CD4-positive, alpha-beta T cell (primary cell): ENCODE results near the gene MGAT5B. TPM values are rescaled to one million over a fixed set of nuclear protein-coding genes. Genes with fewer than 3 reads are reported as not detected.

Experiments
- ATAC-seq: fragments of 200-7000 bp; cut with Tn5 transposase; one replicate; pipeline ENCODE4 v1.10.0; 2022; ENCODE audit warnings: mild to moderate bottlenecking; ENCODE audit not compliant: poor library complexity
- CTCF ChIA-PET: fragments of 350-600 bp; sonication (Branson Sonifier 250); formaldehyde crosslinking; loops from one replicate; lab custom pipeline; 2021; ENCODE audit warnings: antibody characterized with exemption, inconsistent platforms; lab: Charles Lee
- POLR2A ChIA-PET: fragments of 350-600 bp; sonication (Branson Sonifier 250); formaldehyde crosslinking; loops from one replicate; lab custom pipeline; 2021; ENCODE audit warnings: antibody characterized with exemption, inconsistent platforms; lab: Charles Lee
- DNase-seq, 14 experiments: peaks; one replicate each; pipeline ENCODE4 v3.0.0-alpha.2; 2013 to 2020; ENCODE audit warnings: mixed read lengths in 2 of 14
- H3K27ac ChIP-seq, 2 donors: one replicate each; pipeline versions ENCODE4 v1.5.1 to v1.7.0; 2013; ENCODE audit warnings: low read length in 2 of 2, low read depth in 1 of 2, mild to moderate bottlenecking in 1 of 2
- H3K27me3 ChIP-seq, 2 experiments: 1 replicate in 1 of 2; 2 replicates in 1 of 2; pipeline versions ENCODE4 v1.6.1 to v1.7.0; 2013; ENCODE audit warnings: low read length in 2 of 2, control low read depth in 1 of 2, mild to moderate bottlenecking in 1 of 2, moderate library complexity in 1 of 2; ENCODE audit not compliant: insufficient read depth in 2 of 2, control insufficient read depth in 1 of 2
- H3K36me3 ChIP-seq: one replicate; pipeline ENCODE4 v1.6.1; 2013; ENCODE audit warnings: low read length, control low read depth; ENCODE audit not compliant: insufficient read depth
- H3K4me1 ChIP-seq: one replicate; pipeline ENCODE4 v1.6.1; 2013; ENCODE audit warnings: low read length, control low read depth; ENCODE audit not compliant: insufficient read depth
- H3K4me3 ChIP-seq: one replicate; pipeline ENCODE4 v1.5.1; 2013; ENCODE audit warnings: mild to moderate bottlenecking, low read length, moderate library complexity
- H3K9me3 ChIP-seq, 2 experiments: 1 replicate in 1 of 2; 2 replicates in 1 of 2; pipeline versions ENCODE4 v1.6.1 to v1.7.0; 2013; ENCODE audit warnings: low read length in 2 of 2, mild to moderate bottlenecking in 2 of 2, control low read depth in 1 of 2, moderate library complexity in 1 of 2; ENCODE audit not compliant: control insufficient read depth in 1 of 2, insufficient read depth in 1 of 2
- H3K27ac Mint-ChIP-seq: one replicate; pipeline ENCODE4 v1.8.0; 2020; ENCODE audit warnings: mixed read lengths
- H3K27me3 Mint-ChIP-seq: one replicate; pipeline ENCODE4 v1.8.0; 2021; ENCODE audit warnings: mixed read lengths
- H3K36me3 Mint-ChIP-seq: one replicate; pipeline ENCODE4 v1.8.0; 2021; ENCODE audit warnings: low read depth, mixed read lengths
- H3K4me1 Mint-ChIP-seq: one replicate; pipeline ENCODE4 v1.8.0; 2021; ENCODE audit warnings: low read depth, mixed read lengths
- H3K4me3 Mint-ChIP-seq: one replicate; pipeline ENCODE4 v1.8.0; 2020; ENCODE audit warnings: mild to moderate bottlenecking, mixed read lengths
- H3K9me3 Mint-ChIP-seq: one replicate; pipeline ENCODE4 v1.8.0; 2020; ENCODE audit warnings: mixed read lengths
- CTCF ChIP-seq: fragments of 200-600 bp; IDR thresholded peaks from one replicate; pipeline ENCODE4 v1.8.0; 2022; ENCODE audit warnings: antibody characterized with exemption, mild to moderate bottlenecking
- intact Hi-C, 2 experiments: fragments of 100-400 bp; cut with DNase I in 1 of 2; cut with micrococcal nuclease in 1 of 2; formaldehyde crosslinking; loops; one replicate each; pipeline versions ENCODE4 v1.15.1 to v1.9.0; 2023 to 2025; cut with DNase I, micrococcal nuclease
- total RNA-seq, 174 experiments: library from RNA in 2 of 174; stranded (reverse) in 2 of 174; gene quantifications; one replicate each; pipeline ENCODE4 v1.2.3 and lab custom pipeline; 2021 to 2026

Gene MGAT5B
- total RNA-seq, 2 experiments from 2014 or later, result 0.28 to 0.77 TPM

DNA sequence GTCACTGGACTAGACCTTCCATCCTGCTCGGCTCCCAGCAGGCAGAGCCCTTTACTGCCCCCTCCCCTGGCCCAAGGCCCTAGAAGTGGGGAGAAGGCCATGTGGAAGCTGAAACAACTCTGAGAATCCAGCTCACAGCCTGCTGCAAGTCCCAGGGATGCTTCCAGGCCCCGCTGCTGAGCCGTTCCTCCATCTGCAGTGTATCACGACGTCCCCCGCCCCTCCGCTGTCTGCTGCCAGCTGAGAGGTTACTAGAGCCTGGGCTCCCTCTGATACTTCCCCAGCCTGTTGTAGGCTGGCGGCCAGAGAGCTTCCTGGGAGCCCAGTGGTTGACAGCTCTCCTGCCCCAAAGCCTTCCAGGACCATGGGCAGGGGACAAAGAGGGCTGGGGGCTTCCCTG, 118.2 kb downstream of the MGAT5B start:
- CTCF ChIA-PET, result no interaction called here
- Histone ChIP-seq H3K27ac (no peak overlapping the region), H3K9me3 (no peaks in the 10 kb centered on the region), H3K27me3 (no peaks in the 10 kb centered on the region), H3K4me1 (peaks cover 23% of the 10 kb centered on the region), H3K4me3 (no peak overlapping the region), H3K36me3 (no peaks in the 10 kb centered on the region)
- Mint-ChIP-seq H3K4me1 (peaks cover 23% of the 10 kb centered on the region), H3K27ac (no peak overlapping the region), H3K27me3 (no peaks in the 10 kb centered on the region), H3K4me3 (no peak overlapping the region), H3K9me3 (no peaks in the 10 kb centered on the region), H3K36me3 (no peaks in the 10 kb centered on the region)
- DNase-seq (no peak), ATAC-seq (no peak)
- intact Hi-C loops, result no loop called here
- POLR2A ChIA-PET, result no interaction called here
- no peak for TF ChIP-seq CTCF

DNA sequence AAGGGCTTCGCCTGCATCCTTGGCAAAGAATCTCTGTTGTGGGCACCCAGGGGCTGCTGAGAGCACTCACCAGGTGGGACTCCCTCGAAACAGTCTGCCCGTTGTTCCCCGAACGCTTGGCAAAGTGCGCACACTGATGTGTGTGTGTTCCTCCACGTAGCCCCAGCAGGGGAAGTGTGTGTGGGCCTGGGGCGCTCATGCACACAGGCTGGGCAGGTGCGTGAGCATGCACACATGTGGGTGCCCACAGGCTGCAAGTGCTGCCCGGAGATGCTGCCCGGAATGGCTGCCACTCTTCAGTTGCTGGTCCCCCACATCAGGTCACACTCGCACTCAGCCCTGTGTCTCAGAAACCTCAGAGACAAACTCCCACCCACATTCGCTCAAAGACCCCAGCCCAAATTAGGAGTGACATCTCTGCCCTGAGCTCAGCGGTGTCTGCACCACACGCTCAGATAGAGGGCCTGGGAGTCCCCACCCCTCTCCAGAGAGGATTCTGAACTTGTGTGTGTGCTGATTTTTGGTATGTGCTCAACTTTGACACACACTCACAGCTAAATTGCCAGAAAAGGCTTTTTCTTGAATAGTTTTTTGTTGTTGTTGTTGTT, 119.4 kb downstream of the MGAT5B start:
- Histone ChIP-seq H3K9me3 (no peaks in the 10 kb centered on the region), H3K4me1 (peaks cover 11% of the 10 kb centered on the region), H3K36me3 (no peaks in the 10 kb centered on the region)

DNA sequence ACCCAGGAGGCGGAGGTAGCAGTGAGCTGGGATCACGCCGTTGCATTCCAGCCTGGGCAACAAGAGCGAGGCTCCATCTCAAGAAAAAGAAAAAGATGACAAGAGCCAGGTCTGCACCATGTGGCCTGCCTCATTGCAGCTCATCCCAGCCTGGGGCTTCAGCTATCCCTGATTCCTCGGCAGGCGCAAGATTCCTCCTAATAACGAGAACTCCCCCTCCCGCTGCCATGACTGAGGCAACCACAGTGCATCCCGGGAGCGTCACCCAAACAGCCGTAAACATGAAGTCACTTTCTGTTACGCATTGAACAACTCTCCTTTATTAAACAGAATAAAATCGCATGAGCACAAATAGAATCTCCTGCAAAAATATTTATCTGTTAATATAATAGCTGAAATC, 120.6 kb downstream of the MGAT5B start:
- Mint-ChIP-seq H3K36me3 (no peaks in the 10 kb centered on the region), H3K9me3 (no peaks in the 10 kb centered on the region), H3K27ac (no peak overlapping the region), H3K4me3 (no peak overlapping the region), H3K27me3 (no peaks in the 10 kb centered on the region), H3K4me1 (peaks cover 6% of the 10 kb centered on the region)
- H3K4me1 ChIP-seq, result peaks cover 4% of the 10 kb centered on the region
- no peaks in the 10 kb centered on the region for H3K9me3 ChIP-seq
- no peaks in the 10 kb centered on the region for H3K36me3 ChIP-seq
- H3K27ac ChIP-seq, result no peak overlapping the region
- no peaks in the 10 kb centered on the region for H3K27me3 ChIP-seq
- no peak for TF ChIP-seq CTCF
- ChIA-PET POLR2A (no interaction called here), CTCF (no interaction called here)
- intact Hi-C loops, result no loop called here
- ATAC-seq, result no peak
- no peak overlapping the region for H3K4me3 ChIP-seq
- DNase-seq, result no peak

More for the DNA sequence above, 119.4 kb downstream of the MGAT5B start:
- H3K27ac Mint-ChIP-seq, result no peak overlapping the region
- DNase-seq (no peak), ATAC-seq (no peak)
- H3K36me3 Mint-ChIP-seq, result no peaks in the 10 kb centered on the region
- Histone ChIP-seq H3K27ac (no peak overlapping the region), H3K4me3 (no peak overlapping the region), H3K27me3 (no peaks in the 10 kb centered on the region)
- POLR2A ChIA-PET, result interaction anchor here (0.9 kb wide), 1 partner anchor 11 kb away, joined by 4 read pairs; no protein-coding TSS in a partner anchor
- peaks cover 11% of the 10 kb centered on the region for H3K4me1 Mint-ChIP-seq
- intact Hi-C loops, result no loop called here
- no peaks in the 10 kb centered on the region for H3K9me3 Mint-ChIP-seq
- no peaks in the 10 kb centered on the region for H3K27me3 Mint-ChIP-seq
- CTCF ChIA-PET, result no interaction called here
- TF ChIP-seq CTCF, result no peak
- no peak overlapping the region for H3K4me3 Mint-ChIP-seq
